ENCODE data around the gene EOMES. TPM values are rescaled to one million over a fixed set of nuclear protein-coding genes. Genes with fewer than 3 reads are reported as not detected.
"Not testable (repeated sequence)": the region's sequence is repeated elsewhere in the genome, so short reads cannot be mapped to it uniquely, and the experiment has no call there.

The EOMES gene
- under 1 TPM in 9 of 10 donors, not detected in 1; 0.11 to 0.56 (median 0.34) TPM for polyA plus RNA-seq (ENCODE audit: insufficient read length in 10 of 10)
- long read RNA-seq, donor 1 = 0 reads
- long read RNA-seq, donor 2 = 0 reads
- long read RNA-seq, donor 3 = 0 reads
- long read RNA-seq, donor 4 = 0 reads
- long read RNA-seq, donor 5 = 0 reads
- long read RNA-seq, donor 6 = 0 reads
- long read RNA-seq, donor 7 = 0 reads
- long read RNA-seq, donor 8, partial matches to known transcripts = 45 of 45 reads
- long read RNA-seq, donor 8, other reads (novel, unspliced or antisense) = 0 of 45 reads
- long read RNA-seq, donor 9 = 0 reads

GRCh38 chr3:27721717-27722564, at the start of gene EOMES:
EOMES (minus strand) TSS chr3:27722323; CDS start chr3:27722294, 29 bp downstream.
- peak in 1 of 3 donors; percentile 74 for DNase-seq

GRCh38 chr3:27770384-27770783, 48.3 kb upstream of the EOMES start:
- DNase-seq = not testable (repeated sequence)

GRCh38 chr3:27767000-27767399, 44.9 kb upstream of the EOMES start:
- no peak for DNase-seq

GRCh38 chr3:27758083-27758482, 36.0 kb upstream of the EOMES start:
- peak in 1 of 3 donors; percentile 1 for DNase-seq

- no peak for DNase-seq
These were observed 34.8 kb upstream of the EOMES start for GRCh38 chr3:27756877-27757276.

- DNase-seq = no peak
These were observed 30.8 kb upstream of the EOMES start for GRCh38 chr3:27752926-27753325.

- DNase-seq = no peak
These were observed 27.5 kb upstream of the EOMES start for GRCh38 chr3:27749643-27750042.

GRCh38 chr3:27746838-27747237, 24.7 kb upstream of the EOMES start:
- no peak for DNase-seq

- DNase-seq = no peak
These were observed 18.7 kb upstream of the EOMES start for GRCh38 chr3:27740854-27741253.

- DNase-seq = no peak
These were observed 15.0 kb upstream of the EOMES start for GRCh38 chr3:27737091-27737490.

- DNase-seq = no peak
These were observed 8.9 kb upstream of the EOMES start for GRCh38 chr3:27730774-27731659.

GRCh38 chr3:27729748-27730611, 7.9 kb upstream of the EOMES start:
- no peak for DNase-seq

- no peak for DNase-seq
These were observed 7.2 kb upstream of the EOMES start for GRCh38 chr3:27729325-27729724.

- peak in 1 of 3 donors; percentile 39 for DNase-seq
These were observed 6.3 kb upstream of the EOMES start for GRCh38 chr3:27728195-27729087.

GRCh38 chr3:27726240-27726639, 4.1 kb upstream of the EOMES start:
- no peak for DNase-seq

- DNase-seq = peak in 1 of 3 donors; percentile 41
These were observed 2.5 kb upstream of the EOMES start for GRCh38 chr3:27724459-27725197.

- peak in 1 of 3 donors; percentile 41 for DNase-seq
These were observed 1.8 kb upstream of the EOMES start for GRCh38 chr3:27723815-27724458.

GRCh38 chr3:27723456-27723814, 1.3 kb upstream of the EOMES start:
- DNase-seq = peak in 1 of 3 donors; percentile 52

- no peak for DNase-seq
These were observed 900 bp upstream of the EOMES start for GRCh38 chr3:27723001-27723445.
